NCI-H2029 treated with DMSO at 0.1 percent for 48 hours (cell line): Measurements from ENCODE around the gene TEX48.
A peak's percentile ranks its signal among the peaks of the same experiment; 100 is the strongest.

Source experiments
- DNase-seq: peaks from one replicate; lab custom pipeline; 2025; lab: John Stamatoyannopoulos, UW

TEX48 gene

GRCh38 chr9:114621561-114621960, 60.4 kb downstream of the TEX48 start:
- no peak for DNase-seq

- DNase-seq = no peak
These were observed 62.7 kb downstream of the TEX48 start for GRCh38 chr9:114619191-114619761.

- DNase-seq = peak; percentile 56
These were observed 65.1 kb downstream of the TEX48 start for GRCh38 chr9:114616684-114617520.
